H1 (cell line): ENCODE results near the gene NLRP6. TPM values are rescaled to one million over a fixed set of nuclear protein-coding genes. Genes with fewer than 3 reads are reported as not detected.

Source experiments
- CTCF ChIA-PET: fragments of 300-600 bp; sonication (Branson Sonifier 250); formaldehyde crosslinking; loops from one replicate; lab custom pipeline; 2021; ENCODE audit not compliant: partially characterized antibody; lab: Charles Lee
- POLR2A ChIA-PET: fragments of 300-600 bp; sonication (Branson Sonifier 250); formaldehyde crosslinking; loops from one replicate; lab custom pipeline; 2021; ENCODE audit warnings: inconsistent platforms; ENCODE audit not compliant: partially characterized antibody; lab: Charles Lee
- DNase-seq, 2 experiments: peaks; one replicate each; pipeline versions ENCODE4 v3.0.0 to v3.0.0-alpha.2; 2010 to 2022; ENCODE audit warnings: low spot score in 2 of 2, low read depth in 1 of 2, mixed read lengths in 1 of 2
- FAIRE-seq: peaks from 2 replicates; lab custom pipeline; 2011; peaks lifted over from hg19 to GRCh38; lab: Jason Lieb, UNC
- H2AFZ ChIP-seq: 2 replicates; pipeline ENCODE4 v1.8.1; 2012; ENCODE audit warnings: low read length, inconsistent platforms
- H2AK5ac ChIP-seq: 2 replicates; pipeline ENCODE4 v1.6.1; 2013; ENCODE audit warnings: low read depth, low read length
- H2BK120ac ChIP-seq: replicated peaks from 2 replicates; pipeline ENCODE3; 2013; ENCODE audit warnings: low read depth, low read length, inconsistent platforms
- H2BK12ac ChIP-seq: 2 replicates; pipeline ENCODE4 v1.6.1; 2013; ENCODE audit warnings: low read depth, low read length
- H2BK15ac ChIP-seq: 2 replicates; pipeline ENCODE4 v1.6.1; 2013; ENCODE audit warnings: low read length
- H2BK20ac ChIP-seq: 2 replicates; pipeline ENCODE4 v1.6.1; 2013; ENCODE audit warnings: low read length
- H2BK5ac ChIP-seq: 2 replicates; pipeline ENCODE4 v1.6.1; 2013; ENCODE audit warnings: low read depth, low read length
- H3K14ac ChIP-seq: 2 replicates; pipeline ENCODE4 v1.6.1; 2013; ENCODE audit warnings: inconsistent platforms; ENCODE audit not compliant: insufficient read length
- H3K18ac ChIP-seq: 2 replicates; pipeline ENCODE4 v1.6.1; 2013; ENCODE audit warnings: low read length; ENCODE audit errors: extremely low read depth
- H3K23ac ChIP-seq: 2 replicates; pipeline ENCODE4 v1.6.1; 2013; ENCODE audit warnings: inconsistent platforms; ENCODE audit not compliant: insufficient read length
- H3K23me2 ChIP-seq: 2 replicates; pipeline ENCODE4 v1.6.1; 2013; ENCODE audit warnings: low read depth, low read length
- H3K27ac ChIP-seq: 2 replicates; pipeline ENCODE4 v1.6.1; 2011; ENCODE audit warnings: low read depth, low read length, inconsistent platforms
- H3K27me3 ChIP-seq, 4 experiments: replicated peaks in 1 of 4; 1 replicate in 1 of 4; 2 replicates in 3 of 4; pipeline versions ENCODE4 v1.6.1 to v1.8.1; 2011 to 2013; ENCODE audit warnings: low read length in 3 of 4, mild to moderate bottlenecking in 3 of 4, inconsistent platforms in 2 of 4, mixed read lengths in 2 of 4, moderate library complexity in 1 of 4; ENCODE audit not compliant: control insufficient read depth in 3 of 4, insufficient read depth in 3 of 4; ENCODE audit errors: extremely low read depth in 1 of 4
- H3K36me3 ChIP-seq, 4 experiments: 2 replicates each; pipeline versions ENCODE4 v1.6.1 to v1.8.1; 2011 to 2013; ENCODE audit warnings: mild to moderate bottlenecking in 4 of 4, low read length in 3 of 4, moderate library complexity in 2 of 4, control low read depth in 1 of 4, inconsistent platforms in 1 of 4; ENCODE audit not compliant: insufficient read depth in 4 of 4, control insufficient read depth in 2 of 4
- H3K4ac ChIP-seq: replicated peaks from 2 replicates; pipeline ENCODE3; 2013; ENCODE audit warnings: low read length, low read depth, mixed read lengths, inconsistent platforms; ENCODE audit not compliant: insufficient read length
- H3K4me1 ChIP-seq, 4 experiments: replicated peaks in 1 of 4; 1 replicate in 1 of 4; 2 replicates in 3 of 4; pipeline versions ENCODE4 v1.6.1 to v1.8.1; 2011 to 2013; ENCODE audit warnings: low read length in 3 of 4, inconsistent platforms in 2 of 4, mixed read lengths in 1 of 4; ENCODE audit not compliant: insufficient read depth in 4 of 4, control insufficient read depth in 3 of 4
- H3K4me2 ChIP-seq, 2 experiments: 2 replicates each; pipeline versions ENCODE4 v1.6.1 to v1.8.1; 2011 to 2013; ENCODE audit warnings: low read depth in 2 of 2, low read length in 2 of 2, control low read depth in 1 of 2, inconsistent platforms in 1 of 2, mild to moderate bottlenecking in 1 of 2; ENCODE audit not compliant: insufficient read depth in 1 of 2
- H3K4me3 ChIP-seq, 4 experiments: fragments of 200-600, 300-600 bp in 1 of 4; sonication (generic), shearing (Covaris generic), sonication (Bioruptor Twin) in 1 of 4; 2 replicates each; pipeline versions ENCODE4 v1.5.1 to v1.8.1; 2011 to 2016; ENCODE audit warnings: low read length in 4 of 4, low read depth in 3 of 4, control low read depth in 2 of 4, inconsistent platforms in 2 of 4, mild to moderate bottlenecking in 2 of 4, mixed read lengths in 1 of 4, moderate library complexity in 1 of 4; ENCODE audit not compliant: insufficient read depth in 2 of 4; ENCODE audit errors: extremely low read depth in 1 of 4
- H3K56ac ChIP-seq: replicated peaks from 2 replicates; pipeline ENCODE3; 2013; ENCODE audit warnings: low read depth, mild to moderate bottlenecking, mixed read lengths, low read length, inconsistent platforms; ENCODE audit not compliant: insufficient read length
- H3K79me1 ChIP-seq: 2 replicates; pipeline ENCODE4 v1.6.1; 2013; ENCODE audit warnings: low read depth, low read length, control low read depth
- H3K79me2 ChIP-seq, 2 experiments: 2 replicates each; pipeline versions ENCODE4 v1.6.1 to v1.8.1; 2012 to 2013; ENCODE audit warnings: low read length in 2 of 2, mild to moderate bottlenecking in 2 of 2, inconsistent platforms in 1 of 2; ENCODE audit not compliant: insufficient read depth in 2 of 2, control insufficient read depth in 1 of 2
- H3K9ac ChIP-seq, 4 experiments: replicated peaks in 1 of 4; 1 replicate in 1 of 4; 2 replicates in 3 of 4; pipeline versions ENCODE4 v1.6.1 to v1.8.1; 2011 to 2013; ENCODE audit warnings: low read depth in 3 of 4, low read length in 3 of 4, control low read depth in 2 of 4, mild to moderate bottlenecking in 2 of 4, moderate library complexity in 2 of 4, inconsistent platforms in 1 of 4; ENCODE audit errors: extremely low read depth in 1 of 4
- H3K9me3 ChIP-seq, 2 experiments: 2 replicates each; pipeline versions ENCODE4 v1.6.1 to v1.8.1; 2012 to 2013; ENCODE audit warnings: mild to moderate bottlenecking in 2 of 2, moderate library complexity in 2 of 2, control low read depth in 1 of 2, inconsistent platforms in 1 of 2, low read depth in 1 of 2, low read length in 1 of 2, mixed read lengths in 1 of 2; ENCODE audit not compliant: insufficient read depth in 2 of 2
- H4K20me1 ChIP-seq, 2 experiments: replicated peaks in 1 of 2; 2 replicates each; pipeline versions ENCODE3 to v1.8.1; 2011 to 2013; ENCODE audit warnings: inconsistent platforms in 2 of 2, low read length in 2 of 2, mild to moderate bottlenecking in 1 of 2; ENCODE audit not compliant: insufficient read depth in 2 of 2, control insufficient read depth in 1 of 2
- H4K5ac ChIP-seq: 2 replicates; pipeline ENCODE4 v1.6.1; 2013; ENCODE audit warnings: low read length, low read depth, mixed read lengths, inconsistent platforms; ENCODE audit not compliant: insufficient read length
- H4K8ac ChIP-seq: 2 replicates; pipeline ENCODE4 v1.8.0; 2013; ENCODE audit warnings: mild to moderate bottlenecking, moderate library complexity, low read length, inconsistent platforms; ENCODE audit not compliant: insufficient read depth; ENCODE audit errors: extremely low read depth
- H4K91ac ChIP-seq: replicated peaks from 2 replicates; pipeline ENCODE3; 2013; ENCODE audit warnings: low read length, mixed read lengths, inconsistent platforms; ENCODE audit not compliant: insufficient read length
- HDAC2 ChIP-seq, 2 experiments: fragments of 300-600 bp in 1 of 2; sonication (generic) in 1 of 2; IDR thresholded peaks; 2 replicates each; pipeline ENCODE4 v1.6.1; 2011 to 2012; ENCODE audit warnings: low read depth in 2 of 2, low read length in 2 of 2, mild to moderate bottlenecking in 2 of 2, moderate library complexity in 2 of 2, borderline replicate concordance in 1 of 2, inconsistent platforms in 1 of 2
- KDM5A ChIP-seq: fragments of 200-600 bp; IDR thresholded peaks from 2 replicates; pipeline ENCODE4 v1.7.1; 2012; ENCODE audit warnings: mild to moderate bottlenecking, low read length, inconsistent platforms, mixed read lengths
- NRF1 ChIP-seq: IDR thresholded peaks from 2 replicates; pipeline ENCODE4 v1.6.1; 2011; ENCODE audit warnings: mild to moderate bottlenecking, low read depth, low read length, improper control_type of control experiment
- POLR2AphosphoS5 ChIP-seq: IDR thresholded peaks from 2 replicates; pipeline ENCODE4 v1.6.1; 2011; ENCODE audit warnings: low read depth, low read length
- WGBS, 2 experiments: shearing (Covaris generic) in 1 of 2; methylation state at CpG; one replicate each; pipeline versions ENCODE4 v1.1.6 to v1.1.7; 2013 to 2015; ENCODE audit warnings: low lambda C conversion rate in 2 of 2, mixed read lengths in 2 of 2, inconsistent platforms in 1 of 2, low coverage in 1 of 2, missing lambda C conversion rate in 1 of 2; ENCODE audit not compliant: insufficient replicate concordance in 2 of 2, insufficient coverage in 1 of 2, insufficient read length in 1 of 2; ENCODE audit errors: extremely low coverage in 1 of 2, missing lambda C conversion rate in 1 of 2; 5-methylcytosine and 5-hydroxymethylcytosine counted together
- polyA plus RNA-seq, 7 experiments: library from polyadenylated mRNA; depleted of rRNA in 3 of 7; stranded (reverse) in 5 of 7; unstranded in 2 of 7; fragments of >200 nt in 5 of 7; fragments of 200-250 nt in 2 of 7; gene quantifications; 1 replicate in 5 of 7; 2 replicates in 1 of 7; 4 replicates in 1 of 7; pipeline versions ENCODE4 v1.2.1 to v1.2.3, GENCODE V29; 2011 to 2013; ENCODE audit warnings: missing spikeins in 2 of 7, mixed read lengths in 2 of 7
- total RNA-seq: library from RNA; stranded (reverse); fragmentation: NEBNext Ultra II Directional; extraction: Animal tissue kit (Norgen Biotek cat#: 25700); gene quantifications from 2 replicates; pipeline ENCODE4 v1.2.1, GENCODE V29; 2021

The NLRP6 gene
- total and polyA plus RNA-seq, 2 of the 8 experiments (the other 6 are each of a cell fraction or from before 2014, with no cell fraction given): not detected

DNA sequence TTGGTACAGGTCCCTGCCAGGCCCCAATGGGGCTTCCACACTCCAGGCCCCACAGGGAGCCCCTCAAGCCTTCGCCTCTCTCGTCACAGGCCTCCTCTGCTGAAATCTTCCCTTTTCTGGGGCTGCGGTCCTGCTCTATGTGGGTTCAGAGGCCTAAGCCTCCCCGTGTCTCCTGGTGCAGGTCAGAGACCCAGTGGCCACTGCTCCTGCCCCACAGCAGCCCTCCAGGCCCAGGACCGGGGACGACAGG is 48.3 kb downstream of the NLRP6 start:
- CTCF ChIA-PET: interaction anchor here (2.4 kb wide), 1 partner anchor 10 kb away, joined by 6 read pairs; no protein-coding TSS in a partner anchor
- H3K4ac ChIP-seq: no peak overlapping the region

More for the DNA sequence above, 48.3 kb downstream of the NLRP6 start:
- H2BK20ac ChIP-seq: peak overlapping the region; percentile 26; the same call in 1 of the 2 replicates
- no peak overlapping the region for H3K23ac ChIP-seq
- H2AK5ac ChIP-seq: no peak overlapping the region
- no peaks in the 10 kb centered on the region for H3K23me2 ChIP-seq
- H3K79me2 ChIP-seq: no peaks in the 10 kb centered on the region
- POLR2A ChIA-PET: interaction anchor here (1.1 to 1.2 kb wide), 2 partner anchors 17 to 26 kb away, joined by 3 read pairs; no protein-coding TSS in a partner anchor
- no peak overlapping the region for H2AFZ ChIP-seq
- H4K20me1 ChIP-seq: no peaks in the 10 kb centered on the region
- H2BK12ac ChIP-seq: peak overlapping the region; percentile 64; the same call in 1 of the 2 replicates
- no peak overlapping the region for H3K9ac ChIP-seq
- H3K9me3 ChIP-seq: peaks cover 4% of the 10 kb centered on the region in 2 experiments; a peak in 1 of 4 replicates
- no peak overlapping the region for H3K4me2 ChIP-seq
- no peak for TF ChIP-seq POLR2AphosphoS5
- no peak for TF ChIP-seq KDM5A
- no peak for TF ChIP-seq HDAC2 (IDR thresholded peaks at IDR 0.05; ENCODE audit: borderline replicate concordance in 1 of 2, low read depth in 2 of 2, low read length in 2 of 2)
- TF ChIP-seq NRF1: no peak
- TF ChIP-seq, all 59 proteins: peak for 0
- H2BK5ac ChIP-seq: peak overlapping the region; percentile 31; the same call in 1 of the 2 replicates
- H3K79me1 ChIP-seq: no peaks in the 10 kb centered on the region
- H3K4me3 ChIP-seq: no peak overlapping the region
- DNase-seq (peak in 1 of 2 experiments; percentile 43), FAIRE-seq (no peak)
- no peak overlapping the region for H4K5ac ChIP-seq
- WGBS, 2 experiments: 86% methylated on average over 6 of the region's 6 CpGs; no CpG with 5 or more reads in 1 of the 2 experiments
- peak overlapping the region; percentile 42 for H3K56ac ChIP-seq
- peak overlapping the region; percentile 62; the same call in 1 of the 2 replicates for H4K8ac ChIP-seq
- H2BK120ac ChIP-seq: no peak overlapping the region
- no peak overlapping the region for H3K14ac ChIP-seq
- H4K91ac ChIP-seq: peak overlapping the region; percentile 93
- no peaks in the 10 kb centered on the region for H3K36me3 ChIP-seq
- no peak overlapping the region for H2BK15ac ChIP-seq
- no peaks in the 10 kb centered on the region for H3K27me3 ChIP-seq
- no peak overlapping the region for H3K27ac ChIP-seq
- H3K4me1 ChIP-seq: peaks cover 0 to 14% (median 2%) of the 10 kb centered on the region in 4 experiments; a peak in 4 of 7 replicates
- H3K18ac ChIP-seq: peak overlapping the region; percentile 78; the same call in 1 of the 2 replicates
